GM10266 (cell line): ENCODE measurements around the gene SRRM4.

ENCODE experiments used
- DNase-seq: peaks from one replicate; pipeline ENCODE4 v3.0.0; 2012; ENCODE audit errors: extremely low spot score
- TF ChIP-seq, protein P1 (sequence below): IDR thresholded peaks from 2 replicates; pipeline ENCODE4 v1.5.1; 2012; ENCODE audit warnings: mild to moderate bottlenecking, low read depth; ENCODE audit not compliant: control insufficient read depth, insufficient read depth; ENCODE audit errors: missing control alignments

The SRRM4 gene

DNA sequence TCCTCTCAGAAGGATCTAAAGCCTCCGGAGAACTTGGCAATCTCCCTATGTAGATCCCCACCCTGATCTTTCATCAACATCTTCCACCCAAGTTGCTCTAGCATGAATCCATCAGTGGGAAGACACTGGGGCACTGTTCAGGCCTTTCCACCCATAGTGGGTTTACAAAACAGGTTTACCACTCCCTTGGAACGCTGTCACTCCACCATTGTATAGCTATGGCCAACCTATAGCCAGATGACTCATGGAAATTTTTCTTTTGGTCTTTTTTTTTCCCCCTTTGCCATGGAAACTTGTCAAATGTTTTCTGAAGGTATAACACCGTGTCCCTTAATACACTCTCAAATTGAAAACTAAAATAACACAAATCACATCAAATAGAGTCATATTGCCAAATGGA lies 186.6 kb downstream of the SRRM4 start:
- TF ChIP-seq, protein P1, sequence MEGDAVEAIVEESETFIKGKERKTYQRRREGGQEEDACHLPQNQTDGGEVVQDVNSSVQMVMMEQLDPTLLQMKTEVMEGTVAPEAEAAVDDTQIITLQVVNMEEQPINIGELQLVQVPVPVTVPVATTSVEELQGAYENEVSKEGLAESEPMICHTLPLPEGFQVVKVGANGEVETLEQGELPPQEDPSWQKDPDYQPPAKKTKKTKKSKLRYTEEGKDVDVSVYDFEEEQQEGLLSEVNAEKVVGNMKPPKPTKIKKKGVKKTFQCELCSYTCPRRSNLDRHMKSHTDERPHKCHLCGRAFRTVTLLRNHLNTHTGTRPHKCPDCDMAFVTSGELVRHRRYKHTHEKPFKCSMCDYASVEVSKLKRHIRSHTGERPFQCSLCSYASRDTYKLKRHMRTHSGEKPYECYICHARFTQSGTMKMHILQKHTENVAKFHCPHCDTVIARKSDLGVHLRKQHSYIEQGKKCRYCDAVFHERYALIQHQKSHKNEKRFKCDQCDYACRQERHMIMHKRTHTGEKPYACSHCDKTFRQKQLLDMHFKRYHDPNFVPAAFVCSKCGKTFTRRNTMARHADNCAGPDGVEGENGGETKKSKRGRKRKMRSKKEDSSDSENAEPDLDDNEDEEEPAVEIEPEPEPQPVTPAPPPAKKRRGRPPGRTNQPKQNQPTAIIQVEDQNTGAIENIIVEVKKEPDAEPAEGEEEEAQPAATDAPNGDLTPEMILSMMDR, result no peak
- DNase-seq, result no peak

DNA sequence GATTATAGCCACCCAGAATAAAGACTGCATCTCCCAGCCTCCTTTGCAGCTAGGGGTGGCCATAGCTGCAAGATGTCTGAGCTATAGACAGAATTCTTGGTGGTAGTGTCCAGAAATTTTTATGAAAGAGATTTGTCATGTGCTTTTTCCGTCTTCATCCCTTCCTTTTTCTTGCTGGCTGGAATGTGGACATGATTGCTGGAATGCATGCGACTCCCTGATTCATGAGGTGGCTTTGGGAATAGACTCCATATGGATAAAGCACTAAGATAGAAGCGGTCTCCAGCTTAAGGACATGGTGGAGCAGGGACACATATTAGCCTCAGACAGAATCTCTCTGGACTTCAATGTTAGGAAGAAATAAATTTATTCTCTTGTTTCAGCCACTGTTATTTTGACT lies 187.4 kb downstream of the SRRM4 start:
- no peak for DNase-seq
- TF ChIP-seq, protein P1, result no peak

DNA sequence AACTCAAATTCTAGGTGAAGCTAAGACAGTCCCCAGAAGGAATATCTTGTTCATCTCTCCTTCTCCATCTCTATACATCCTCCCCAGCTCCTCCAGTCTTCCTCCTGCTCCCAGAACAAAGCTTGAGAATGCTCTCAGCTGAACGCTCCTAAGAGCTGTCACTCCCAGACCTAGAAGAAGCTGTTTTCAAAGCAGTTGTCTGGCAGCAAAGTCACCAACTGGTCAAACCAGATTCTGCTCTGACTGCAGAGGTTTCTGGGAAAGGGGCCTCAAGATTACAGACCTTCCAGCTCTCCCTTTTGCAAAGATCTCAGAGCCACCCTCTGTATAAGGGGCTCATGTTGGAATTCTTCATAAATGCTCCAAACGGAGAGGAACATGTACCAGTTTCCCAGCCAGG lies 187.8 kb downstream of the SRRM4 start:
- TF ChIP-seq, protein P1, result no peak
- DNase-seq, result no peak

DNA sequence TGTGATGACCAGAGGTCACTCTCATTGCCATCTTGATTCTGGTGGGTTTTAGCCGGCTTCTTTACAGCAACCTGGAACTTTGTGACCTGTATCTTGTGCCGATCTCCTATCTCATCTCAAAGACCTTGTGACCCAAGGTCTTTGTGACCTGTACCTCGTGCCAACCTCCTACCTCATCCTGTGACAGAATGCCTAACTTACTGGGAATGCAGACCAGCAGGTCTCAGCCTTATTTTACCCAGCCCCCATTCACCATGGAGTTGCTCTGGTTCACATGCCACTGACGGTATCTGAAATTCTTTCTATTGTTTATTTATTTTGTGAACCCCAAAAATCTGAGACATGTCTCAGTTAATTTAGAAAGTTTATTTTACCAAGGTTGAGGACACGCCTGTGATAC lies 189.9 kb downstream of the SRRM4 start:
- DNase-seq, result no peak
- TF ChIP-seq, protein P1, result no peak

DNA sequence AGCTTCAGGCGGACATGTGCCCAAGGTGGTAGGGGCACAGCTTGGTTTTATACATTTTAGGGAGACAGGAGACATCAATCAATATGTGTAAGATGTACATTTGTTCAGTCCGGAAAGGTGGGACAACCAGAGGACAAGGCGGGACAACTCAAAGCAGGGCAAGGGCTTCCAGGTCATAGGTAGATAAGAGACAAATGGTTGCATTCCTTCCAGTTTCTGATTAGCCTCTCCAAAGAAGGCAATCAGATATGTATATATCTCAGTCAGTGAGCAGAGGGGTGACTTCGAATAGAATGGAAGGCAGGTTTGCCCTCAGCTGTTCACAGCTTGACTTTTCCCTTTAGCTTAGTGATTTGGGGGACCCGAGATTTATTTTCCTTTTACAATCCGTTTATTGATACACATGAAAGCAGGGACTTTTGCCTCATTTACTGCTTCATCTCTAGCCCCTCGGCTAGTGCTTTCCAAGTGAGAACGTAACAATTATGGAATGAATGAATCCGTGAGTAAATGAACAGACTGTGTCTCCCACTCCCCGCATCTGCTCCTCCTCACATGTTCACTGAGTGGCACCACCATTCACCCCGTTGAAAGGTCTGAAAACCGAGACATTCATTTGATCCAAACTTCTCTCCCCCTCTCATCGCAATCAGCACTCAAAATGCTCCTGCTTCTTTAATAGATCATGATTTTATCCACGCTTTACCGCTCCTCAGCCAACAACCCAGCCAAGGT lies 190.5 kb downstream of the SRRM4 start:
- no peak for DNase-seq
- TF ChIP-seq, protein P1, result no peak

DNA sequence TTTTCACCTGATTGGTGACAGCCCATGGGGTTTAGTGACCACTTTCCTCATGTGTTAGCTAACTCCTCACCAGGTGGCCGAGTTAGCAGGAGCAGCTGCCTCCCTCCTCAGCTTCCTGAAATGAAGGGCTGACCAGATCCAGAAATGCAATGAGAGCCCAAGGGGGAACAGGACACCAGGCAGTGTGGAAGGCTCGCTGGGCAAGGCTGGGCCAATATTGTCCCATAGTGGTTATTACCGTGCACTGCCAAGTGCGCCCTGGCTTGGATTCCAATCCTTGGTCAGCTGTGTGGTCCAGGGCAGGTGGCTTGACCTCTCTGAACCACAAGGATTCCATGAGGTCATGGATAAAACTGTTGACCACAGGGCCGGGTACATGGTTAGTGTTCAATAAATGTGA lies 193.7 kb downstream of the SRRM4 start:
- no peak for DNase-seq
- TF ChIP-seq, protein P1, result no peak

DNA sequence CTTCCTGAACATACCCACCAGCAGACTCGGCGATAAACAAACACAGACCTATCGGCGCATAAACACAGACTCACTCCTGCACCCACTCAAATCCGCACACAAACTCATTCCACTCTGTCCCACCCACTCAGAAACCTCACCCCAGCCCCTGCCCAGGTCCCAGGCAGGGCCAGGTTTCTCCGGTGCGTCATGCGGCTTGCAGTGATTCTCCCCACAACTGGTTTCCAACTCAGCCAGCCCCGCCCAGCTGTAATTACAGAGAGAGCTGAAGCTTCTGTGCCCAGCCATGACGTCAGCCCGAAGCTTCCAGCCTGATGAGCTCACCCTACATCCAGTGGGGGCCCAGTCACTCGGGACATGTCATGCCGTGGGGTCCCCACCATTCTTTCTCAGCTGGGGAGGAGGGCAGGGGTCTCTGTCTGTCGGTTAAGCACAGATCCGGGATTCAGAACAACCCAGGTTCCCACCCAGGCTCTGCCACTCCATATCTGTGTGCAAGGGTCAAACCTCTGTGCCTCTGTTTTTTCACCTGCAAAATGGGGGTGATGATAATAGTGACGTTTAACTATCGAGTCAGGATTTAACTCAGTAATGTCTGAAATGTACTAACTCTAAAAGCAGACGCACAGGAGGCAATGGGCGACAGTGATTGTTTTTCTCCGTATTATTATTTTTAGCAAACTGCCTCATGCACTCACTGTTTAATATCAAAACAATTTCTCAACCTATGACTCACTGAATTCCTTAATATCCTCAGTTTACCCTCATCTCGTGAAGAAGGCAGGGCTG lies 195.1 kb downstream of the SRRM4 start:
- TF ChIP-seq, protein P1, result no peak

More for the DNA sequence above, 195.1 kb downstream of the SRRM4 start:
- no peak for DNase-seq
